ENCODE measurements around the gene BHLHA15. TPM values are rescaled to one million over a fixed set of nuclear protein-coding genes. Genes with fewer than 3 reads are reported as not detected.

Gene BHLHA15
- polyA plus RNA-seq, 1 donor (not counting 4 experiments of a cell fraction or from before 2014, with no cell fraction given), result not detected

- Histone ChIP-seq H4K20me1 (ENCODE audit: control insufficient read depth, extremely low read depth, insufficient read depth, low read length) (no peaks in the 10 kb centered on the region), H3K27ac (ENCODE audit: control insufficient read depth, insufficient read depth, low read length) (no peak overlapping the region), H3K9me3 (ENCODE audit: control insufficient read depth, low read depth, low read length) (no peaks in the 10 kb centered on the region), H3K4me3 (ENCODE audit: control insufficient read depth in 2 of 3, extremely low read depth in 1 of 3, insufficient read depth in 2 of 3, low read depth in 1 of 3, low read length in 3 of 3) (no peak overlapping the region), H3K36me3 (ENCODE audit: control insufficient read depth in 2 of 2, extremely low read depth in 1 of 2, insufficient read depth in 2 of 2, low read length in 2 of 2) (peaks cover 6 to 8% of the 10 kb centered on the region in 2 experiments), H3K9ac (ENCODE audit: control insufficient read depth, extremely low read depth, insufficient read depth, low read length) (no peak overlapping the region), H3K27me3 (ENCODE audit: control insufficient read depth, extremely low read depth, insufficient read depth, low read length) (no peaks in the 10 kb centered on the region), H3K9me1 (ENCODE audit: control insufficient read depth, extremely low read depth, insufficient read depth, low read length) (no peaks in the 10 kb centered on the region), H3K4me1 (ENCODE audit: control insufficient read depth, extremely low read depth, insufficient read depth, low read length) (no peaks in the 10 kb centered on the region), H3K4me2 (ENCODE audit: control insufficient read depth, extremely low read depth, insufficient read depth, low read depth, low read length) (no peak overlapping the region), H2AFZ (ENCODE audit: control insufficient read depth, low read length) (no peak overlapping the region), H3K79me2 (ENCODE audit: control insufficient read depth, insufficient read depth, low read length) (peaks cover 2% of the 10 kb centered on the region)
- DNase-seq (ENCODE audit: low read depth, low spot score), result no peak
- TF ChIP-seq EZH2 (IDR thresholded peaks at IDR 0.05; ENCODE audit: low read length) (no peak), CTCF (optimal IDR thresholded peaks at IDR 0.05 in 1 of 3, IDR thresholded peaks at IDR 0.05 in 1 of 3, conservative IDR thresholded peaks at IDR 0.05 in 1 of 3; ENCODE audit: extremely low read depth in 1 of 3, insufficient read depth in 2 of 3, low read length in 3 of 3) (no peak)
- FAIRE-seq, result no peak
- dilution Hi-C loops (cut with MboI; ENCODE audit: extremely low pct_ligation_motif_present, low sequenced_read_pairs), result no loop called here
Measured at GRCh38 chr7:98171449-98171848, 39.8 kb upstream of the BHLHA15 start.

GRCh38 chr7:98174334-98175259 lies 36.6 kb upstream of the BHLHA15 start:
- no peak overlapping the region for H3K9ac ChIP-seq (ENCODE audit: control insufficient read depth, extremely low read depth, insufficient read depth, low read length)
- no peak overlapping the region for H3K27ac ChIP-seq (ENCODE audit: control insufficient read depth, insufficient read depth, low read length)
- H3K36me3 ChIP-seq (ENCODE audit: control insufficient read depth in 2 of 2, extremely low read depth in 1 of 2, insufficient read depth in 2 of 2, low read length in 2 of 2), result peaks cover 7 to 9% of the 10 kb centered on the region in 2 experiments
- H4K20me1 ChIP-seq (ENCODE audit: control insufficient read depth, extremely low read depth, insufficient read depth, low read length), result no peaks in the 10 kb centered on the region
- no peak overlapping the region for H2AFZ ChIP-seq (ENCODE audit: control insufficient read depth, low read length)
- no peak overlapping the region for H3K4me2 ChIP-seq (ENCODE audit: control insufficient read depth, extremely low read depth, insufficient read depth, low read depth, low read length)
- peak in 2 of 3 experiments; percentile 11 to 13 for TF ChIP-seq CTCF (optimal IDR thresholded peaks at IDR 0.05 in 1 of 3, IDR thresholded peaks at IDR 0.05 in 1 of 3, conservative IDR thresholded peaks at IDR 0.05 in 1 of 3; ENCODE audit: extremely low read depth in 1 of 3, insufficient read depth in 2 of 3, low read length in 3 of 3)
- TF ChIP-seq EZH2 (IDR thresholded peaks at IDR 0.05; ENCODE audit: low read length), result no peak
- dilution Hi-C loops (cut with MboI; ENCODE audit: extremely low pct_ligation_motif_present, low sequenced_read_pairs), result no loop called here
- peaks cover 16% of the 10 kb centered on the region for H3K4me1 ChIP-seq (ENCODE audit: control insufficient read depth, extremely low read depth, insufficient read depth, low read length)
- no peaks in the 10 kb centered on the region for H3K79me2 ChIP-seq (ENCODE audit: control insufficient read depth, insufficient read depth, low read length)
- DNase-seq (ENCODE audit: low read depth, low spot score), result no peak
- no peak overlapping the region for H3K4me3 ChIP-seq (ENCODE audit: control insufficient read depth in 2 of 3, extremely low read depth in 1 of 3, insufficient read depth in 2 of 3, low read depth in 1 of 3, low read length in 3 of 3)
- no peaks in the 10 kb centered on the region for H3K9me1 ChIP-seq (ENCODE audit: control insufficient read depth, extremely low read depth, insufficient read depth, low read length)
- no peaks in the 10 kb centered on the region for H3K9me3 ChIP-seq (ENCODE audit: control insufficient read depth, low read depth, low read length)
- no peaks in the 10 kb centered on the region for H3K27me3 ChIP-seq (ENCODE audit: control insufficient read depth, extremely low read depth, insufficient read depth, low read length)
- no peak for FAIRE-seq
